KMS-11 (cell line): ENCODE results near the gene FKBP2.

Experiments
- H2AFZ ChIP-seq: fragments of 200-600 bp; sonication (generic); 2 replicates; pipeline ENCODE4 v1.6.1; 2016; ENCODE audit warnings: antibody characterized with exemption, mixed run types, low read depth
- H3K27ac ChIP-seq: fragments of 200-600 bp; sonication (generic); 2 replicates; pipeline ENCODE4 v1.6.1; 2016; ENCODE audit warnings: mild to moderate bottlenecking, mixed run types
- H3K27me3 ChIP-seq: fragments of 200-600 bp; sonication (generic); 2 replicates; pipeline ENCODE4 v1.6.1; 2017; ENCODE audit warnings: mild to moderate bottlenecking, low read depth, mixed run types, moderate library complexity; ENCODE audit not compliant: insufficient read depth
- H3K36me3 ChIP-seq: fragments of 200-600 bp; sonication (generic); 2 replicates; pipeline ENCODE4 v1.6.1; 2017; ENCODE audit warnings: mild to moderate bottlenecking, mixed run types; ENCODE audit not compliant: insufficient read depth
- H3K4me1 ChIP-seq: fragments of 200-600 bp; sonication (generic); 2 replicates; pipeline ENCODE4 v1.6.1; 2016; ENCODE audit warnings: mild to moderate bottlenecking, low read depth, mixed run types; ENCODE audit not compliant: poor library complexity, severe bottlenecking
- H3K4me2 ChIP-seq: fragments of 200-600 bp; sonication (generic); 2 replicates; pipeline ENCODE4 v1.7.0; 2016; ENCODE audit warnings: mild to moderate bottlenecking, mixed run types
- H3K4me3 ChIP-seq: fragments of 200-600 bp; sonication (generic); IDR thresholded peaks from 2 replicates; pipeline ENCODE4 v1.6.1; 2017; ENCODE audit warnings: low read depth, low read length, mixed read lengths; ENCODE audit not compliant: insufficient read depth
- H3K79me2 ChIP-seq: fragments of 200-600 bp; sonication (generic); 2 replicates; pipeline ENCODE4 v1.6.1; 2016; ENCODE audit warnings: low read depth, mixed run types; ENCODE audit not compliant: insufficient read depth
- H3K9ac ChIP-seq: fragments of 200-600 bp; sonication (generic); 2 replicates; pipeline ENCODE4 v1.6.1; 2016; ENCODE audit warnings: mild to moderate bottlenecking, mixed run types
- H4K20me1 ChIP-seq: fragments of 200-600 bp; sonication (generic); 2 replicates; pipeline ENCODE4 v1.6.1; 2016; ENCODE audit warnings: mild to moderate bottlenecking, mixed run types; ENCODE audit not compliant: insufficient read depth
- CTCF ChIP-seq: fragments of 200-600 bp; sonication (generic); conservative IDR thresholded peaks from 2 replicates; pipeline ENCODE4 v1.6.1; 2017; ENCODE audit warnings: low read depth, mild to moderate bottlenecking, antibody characterized with exemption, low read length, moderate library complexity, mixed read lengths

Gene FKBP2

GRCh38 chr11:64211181-64211872 is 29.6 kb upstream of the FKBP2 start:
- Histone ChIP-seq H3K4me2 (no peak overlapping the region), H3K36me3 (no peaks in the 10 kb centered on the region), H3K27ac (no peak overlapping the region), H3K4me3 (no peak overlapping the region), H3K79me2 (no peaks in the 10 kb centered on the region; the same call in 1 of the 2 replicates), H2AFZ (no peak overlapping the region), H3K4me1 (peaks cover 6% of the 10 kb centered on the region), H3K27me3 (no peaks in the 10 kb centered on the region), H3K9ac (no peak overlapping the region), H4K20me1 (no peaks in the 10 kb centered on the region)
- TF ChIP-seq CTCF, result no peak

- H3K27ac ChIP-seq, result no peak overlapping the region
Measured at GRCh38 chr11:64216879-64217278, 24.0 kb upstream of the FKBP2 start.

GRCh38 chr11:64218628-64219353 is 22.1 kb upstream of the FKBP2 start:
- no peak overlapping the region for H3K27ac ChIP-seq
- no peaks in the 10 kb centered on the region for H3K27me3 ChIP-seq
- H4K20me1 ChIP-seq, result no peaks in the 10 kb centered on the region
- TF ChIP-seq CTCF, result no peak
- H3K4me3 ChIP-seq, result no peak overlapping the region
- H2AFZ ChIP-seq, result no peak overlapping the region
- H3K4me1 ChIP-seq, result no peaks in the 10 kb centered on the region
- no peak overlapping the region for H3K4me2 ChIP-seq
- H3K79me2 ChIP-seq, result no peaks in the 10 kb centered on the region
- H3K36me3 ChIP-seq, result no peaks in the 10 kb centered on the region
- no peak overlapping the region for H3K9ac ChIP-seq

More at GRCh38 chr11:64216879-64217278, 24.0 kb upstream of the FKBP2 start:
- Histone ChIP-seq H2AFZ (no peak overlapping the region), H3K27me3 (no peaks in the 10 kb centered on the region), H3K9ac (no peak overlapping the region), H3K79me2 (no peaks in the 10 kb centered on the region), H4K20me1 (no peaks in the 10 kb centered on the region), H3K4me3 (no peak overlapping the region), H3K4me2 (no peak overlapping the region), H3K4me1 (no peaks in the 10 kb centered on the region), H3K36me3 (no peaks in the 10 kb centered on the region)
- TF ChIP-seq CTCF, result no peak

- Histone ChIP-seq H3K27me3 (no peaks in the 10 kb centered on the region), H3K27ac (no peak overlapping the region), H3K79me2 (no peaks in the 10 kb centered on the region), H3K4me1 (no peaks in the 10 kb centered on the region), H2AFZ (no peak overlapping the region), H4K20me1 (no peaks in the 10 kb centered on the region), H3K4me2 (no peak overlapping the region), H3K36me3 (no peaks in the 10 kb centered on the region), H3K9ac (no peak overlapping the region), H3K4me3 (no peak overlapping the region)
- TF ChIP-seq CTCF, result no peak
Measured at GRCh38 chr11:64219354-64219684, 21.6 kb upstream of the FKBP2 start.
